Hematopoietic multipotent progenitor cell treated with erythropoietin and hydrocortisone succinate and interleukin-3 and kit ligand, for 6 days (in vitro differentiated cells): ENCODE data around the gene TATDN2.

Experiments used
- DNase-seq: peaks from one replicate; pipeline ENCODE4 v3.0.0-alpha.2; 2015

TATDN2 gene, protein sequence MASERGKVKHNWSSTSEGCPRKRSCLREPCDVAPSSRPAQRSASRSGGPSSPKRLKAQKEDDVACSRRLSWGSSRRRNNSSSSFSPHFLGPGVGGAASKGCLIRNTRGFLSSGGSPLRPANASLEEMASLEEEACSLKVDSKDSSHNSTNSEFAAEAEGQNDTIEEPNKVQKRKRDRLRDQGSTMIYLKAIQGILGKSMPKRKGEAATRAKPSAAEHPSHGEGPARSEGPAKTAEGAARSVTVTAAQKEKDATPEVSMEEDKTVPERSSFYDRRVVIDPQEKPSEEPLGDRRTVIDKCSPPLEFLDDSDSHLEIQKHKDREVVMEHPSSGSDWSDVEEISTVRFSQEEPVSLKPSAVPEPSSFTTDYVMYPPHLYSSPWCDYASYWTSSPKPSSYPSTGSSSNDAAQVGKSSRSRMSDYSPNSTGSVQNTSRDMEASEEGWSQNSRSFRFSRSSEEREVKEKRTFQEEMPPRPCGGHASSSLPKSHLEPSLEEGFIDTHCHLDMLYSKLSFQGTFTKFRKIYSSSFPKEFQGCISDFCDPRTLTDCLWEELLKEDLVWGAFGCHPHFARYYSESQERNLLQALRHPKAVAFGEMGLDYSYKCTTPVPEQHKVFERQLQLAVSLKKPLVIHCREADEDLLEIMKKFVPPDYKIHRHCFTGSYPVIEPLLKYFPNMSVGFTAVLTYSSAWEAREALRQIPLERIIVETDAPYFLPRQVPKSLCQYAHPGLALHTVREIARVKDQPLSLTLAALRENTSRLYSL

DNA sequence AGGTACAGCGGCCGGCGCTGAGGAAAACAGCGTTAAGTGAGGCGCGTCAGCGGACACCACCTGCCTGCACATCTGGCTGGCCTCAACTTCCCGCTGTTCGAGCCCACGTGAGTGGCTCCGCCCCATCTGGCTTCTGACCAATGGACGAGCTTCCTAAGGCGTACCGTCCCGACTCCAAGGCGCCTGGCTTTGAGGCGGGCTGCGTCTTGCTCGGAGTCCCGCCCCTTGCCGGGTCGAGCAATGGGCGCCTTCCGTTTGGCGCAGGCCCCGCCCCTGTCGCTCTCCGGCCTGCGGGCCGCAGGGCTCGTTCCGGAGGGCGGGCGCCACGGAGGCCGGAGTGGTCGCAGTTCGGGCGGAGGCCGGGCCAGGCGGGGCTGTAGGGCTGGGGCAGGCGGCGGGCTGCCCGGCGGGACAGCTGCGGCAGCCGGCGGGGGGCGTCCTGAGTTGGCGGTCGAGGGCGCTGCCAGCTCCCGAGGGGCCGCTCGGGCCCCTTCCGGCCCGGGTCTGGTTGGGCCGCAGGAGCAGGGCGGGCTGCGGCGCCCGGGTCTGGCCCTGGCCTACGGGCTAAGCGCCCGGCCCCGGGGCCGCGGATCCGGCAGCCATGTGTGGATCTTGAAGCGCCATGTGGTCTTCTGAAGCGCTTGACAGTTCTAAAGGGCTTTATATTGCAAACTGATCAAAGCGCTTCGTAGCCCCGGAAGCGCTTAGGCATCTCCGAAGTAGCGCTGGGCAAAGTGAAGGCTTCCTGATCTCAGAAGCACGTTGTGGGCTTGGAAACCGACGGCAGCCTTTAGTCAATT is at the start of gene TATDN2:
Gene TATDN2, plus strand, starts transcription at position 276 of the 800 bp plus-strand sequence. CDS start 742 bp downstream, outside the sequence.
- peak; percentile 99 for DNase-seq

DNA sequence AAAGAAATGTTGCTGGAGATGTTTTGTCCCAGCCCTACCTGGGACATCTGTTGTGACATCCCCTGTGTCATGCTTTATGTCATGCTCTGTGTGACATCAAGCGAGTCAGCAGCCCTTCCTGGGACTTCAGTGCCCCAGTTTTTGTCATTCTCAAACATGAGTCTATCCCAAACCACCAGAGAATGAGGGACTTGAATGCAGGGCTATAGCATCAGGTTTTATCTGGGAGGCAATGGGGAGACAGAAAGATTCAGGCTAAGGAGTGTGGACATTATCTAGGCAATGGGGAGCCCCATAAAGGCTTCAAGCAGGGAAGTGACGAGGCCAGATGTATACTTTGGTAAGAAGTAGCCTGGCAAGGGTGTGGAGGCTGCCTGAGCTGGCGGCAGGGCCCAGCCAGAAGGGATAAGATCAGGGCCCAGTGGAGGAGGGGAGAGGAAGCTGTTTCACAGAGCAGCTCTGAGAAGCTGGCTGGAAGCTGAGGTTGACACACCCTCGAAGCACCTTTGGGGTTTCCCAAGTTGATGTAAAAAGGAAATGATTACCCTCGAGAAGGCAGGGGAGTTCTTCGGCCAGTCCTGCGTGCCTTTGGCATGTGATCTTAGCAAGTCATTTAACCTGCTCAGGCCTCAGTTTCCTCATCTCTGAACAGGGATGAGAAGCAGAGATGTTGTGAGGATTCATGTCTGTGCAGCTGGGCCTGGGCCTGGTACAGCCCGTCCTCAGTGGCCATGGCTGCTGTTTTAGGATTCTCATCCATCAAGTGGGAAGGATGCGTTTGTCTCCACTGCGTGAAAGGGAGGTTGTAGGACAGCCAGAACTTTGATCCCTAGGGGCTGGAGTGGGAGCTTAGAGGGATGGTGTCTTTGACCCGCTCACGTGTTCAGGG is 49.3 kb upstream of the TATDN2 start:
- peak; percentile 88 for DNase-seq

DNA sequence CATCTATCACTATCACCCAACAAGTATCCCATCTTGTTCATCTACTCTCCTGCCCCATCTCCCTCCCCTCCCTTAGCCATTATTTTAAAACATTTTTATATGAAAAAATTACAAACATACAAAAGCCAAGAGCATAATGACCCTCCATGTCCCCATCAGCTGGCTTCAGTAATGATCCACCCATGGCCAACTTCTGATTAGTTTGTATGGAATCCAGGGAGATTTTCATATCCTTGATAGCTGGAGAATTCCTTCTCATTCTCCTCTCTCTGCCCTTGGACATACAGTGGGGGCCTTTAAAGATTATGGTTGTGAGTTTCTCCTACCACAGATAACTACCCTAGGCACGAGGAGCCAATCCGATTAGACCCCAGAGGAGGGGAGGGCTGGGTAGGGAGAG is 43.3 kb upstream of the TATDN2 start:
- no peak for DNase-seq

DNA sequence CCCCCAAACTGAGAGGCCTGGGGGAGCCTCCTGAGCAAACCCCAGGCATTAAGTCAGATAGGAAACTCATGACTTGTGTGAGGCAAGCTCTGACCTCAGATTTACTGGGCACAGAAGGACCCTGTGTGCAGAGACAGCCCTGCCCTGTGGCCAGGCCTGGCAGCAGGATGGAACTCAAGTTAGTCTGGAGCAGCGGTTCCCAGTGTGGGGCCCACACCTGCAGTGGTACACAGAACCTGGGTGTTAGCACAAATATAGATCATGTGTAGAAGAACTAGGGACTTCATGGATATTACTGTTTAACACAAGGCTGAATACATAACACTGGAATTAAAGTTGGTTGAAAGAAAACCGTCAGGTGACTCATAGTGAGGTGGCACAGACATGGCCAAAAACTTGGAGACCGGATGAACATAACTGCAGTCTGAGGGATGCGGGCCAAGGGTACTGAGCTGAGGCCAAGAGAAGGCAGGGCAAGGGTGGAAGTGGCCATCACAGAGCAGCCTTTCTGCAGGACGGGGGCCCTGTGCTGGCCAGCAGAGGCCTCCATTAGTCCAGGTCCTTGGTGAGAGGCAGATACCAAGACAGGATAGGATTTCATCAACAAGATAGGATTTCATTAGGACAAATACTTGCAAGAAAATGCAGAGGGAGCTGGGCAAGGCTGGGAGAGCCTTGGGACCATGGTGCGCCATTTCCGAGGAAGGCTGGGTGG is 42.7 kb upstream of the TATDN2 start:
- no peak for DNase-seq

DNA sequence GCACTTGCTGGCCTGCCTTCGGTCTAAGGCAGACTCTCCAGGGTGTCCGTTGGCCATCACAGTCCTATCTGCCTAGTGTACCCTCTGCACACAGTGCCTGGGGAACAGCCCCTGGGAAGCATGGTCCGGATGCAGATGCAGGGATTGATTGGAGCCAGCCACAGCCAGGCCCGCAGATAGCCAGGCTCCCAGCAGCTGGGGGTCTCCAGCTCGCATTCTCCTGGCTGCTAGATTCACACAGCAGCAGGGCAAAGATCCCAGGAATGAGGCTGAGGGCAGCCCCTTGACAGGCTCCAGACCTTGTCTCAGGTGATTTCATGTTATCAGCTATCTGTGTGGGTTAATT is 42.1 kb upstream of the TATDN2 start:
- DNase-seq, result no peak

DNA sequence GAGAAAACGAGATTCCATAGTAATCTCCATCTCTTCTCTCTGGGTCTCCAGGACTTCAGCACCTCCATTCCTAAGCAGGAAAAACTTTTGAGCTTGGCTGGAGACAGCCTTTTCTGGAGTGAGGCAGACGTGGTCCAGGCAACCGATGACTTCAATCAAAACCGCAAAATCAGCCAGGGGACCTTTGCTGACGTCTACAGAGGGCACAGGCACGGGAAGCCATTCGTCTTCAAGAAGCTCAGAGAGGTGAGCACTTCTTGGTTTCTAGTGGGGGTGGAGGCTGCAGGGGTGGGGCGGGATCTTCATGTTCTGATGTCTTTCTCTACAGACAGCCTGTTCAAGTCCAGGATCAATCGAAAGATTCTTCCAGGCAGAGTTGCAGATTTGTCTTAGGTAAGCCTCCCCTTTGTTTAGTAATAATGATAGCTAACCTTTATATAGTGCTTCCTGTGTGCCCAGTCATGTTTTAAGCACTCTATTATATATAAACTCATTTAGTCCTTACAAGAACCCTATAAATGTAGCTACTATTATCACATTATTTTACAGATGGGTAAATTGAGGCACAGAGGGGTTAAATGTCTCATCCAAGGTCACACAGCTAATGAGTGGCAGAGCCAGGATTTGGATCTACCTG is 35.0 kb upstream of the TATDN2 start:
- no peak for DNase-seq

DNA sequence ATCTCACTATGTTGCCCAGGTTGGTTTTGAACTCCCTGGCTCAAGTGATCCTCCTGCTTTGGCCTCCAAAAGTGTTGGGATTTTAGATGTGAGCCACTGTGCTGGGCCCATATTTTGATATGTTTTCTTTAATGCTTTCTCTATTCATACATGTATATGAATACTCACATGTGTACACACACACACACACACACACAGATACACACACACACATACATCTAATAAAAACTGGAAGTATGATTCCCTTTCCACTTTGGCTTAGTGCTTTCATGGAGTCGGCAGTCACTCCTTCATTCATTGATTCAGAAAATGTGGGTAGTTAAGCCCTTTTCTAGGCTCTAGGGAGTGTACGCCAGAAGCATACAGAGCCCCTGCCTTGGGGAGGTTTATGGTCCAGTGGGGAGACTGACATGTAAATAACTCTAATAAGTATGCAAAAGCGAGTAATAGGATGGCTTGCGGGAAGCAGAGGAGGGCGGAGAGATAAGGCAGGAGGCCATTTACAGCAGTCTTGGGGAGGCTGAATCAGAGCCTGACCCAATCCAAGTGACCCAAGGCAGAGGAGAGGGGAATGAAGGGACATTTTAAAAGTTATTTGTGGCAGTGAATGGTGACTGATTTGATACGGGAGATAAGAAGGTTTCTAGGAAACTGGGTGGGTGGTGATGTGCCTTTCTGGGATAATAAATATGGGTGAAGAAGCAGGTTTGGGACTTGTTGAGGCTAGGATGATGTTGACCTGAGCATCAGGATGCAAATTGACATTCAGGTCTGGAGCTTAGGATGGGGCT is 32.5 kb upstream of the TATDN2 start:
- no peak for DNase-seq

DNA sequence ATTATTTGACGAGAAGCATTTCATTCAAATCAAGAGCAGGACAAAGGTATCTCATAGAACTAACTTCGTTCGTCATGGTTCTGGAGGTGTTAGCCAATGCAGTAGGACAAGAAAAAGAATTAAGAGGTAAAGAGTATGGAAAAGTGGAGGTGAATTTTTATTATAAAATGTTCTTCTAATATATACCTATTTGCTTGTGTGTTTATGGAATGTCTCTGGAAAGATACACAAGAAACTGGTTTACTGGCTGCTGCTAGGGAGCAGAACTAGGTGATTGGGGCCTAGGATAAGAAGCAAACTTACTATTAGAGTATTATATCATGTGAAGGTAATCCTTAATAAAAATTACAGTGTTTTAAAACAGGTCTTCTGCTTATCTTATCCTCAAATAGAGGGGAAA is 30.9 kb upstream of the TATDN2 start:
- DNase-seq, result no peak

DNA sequence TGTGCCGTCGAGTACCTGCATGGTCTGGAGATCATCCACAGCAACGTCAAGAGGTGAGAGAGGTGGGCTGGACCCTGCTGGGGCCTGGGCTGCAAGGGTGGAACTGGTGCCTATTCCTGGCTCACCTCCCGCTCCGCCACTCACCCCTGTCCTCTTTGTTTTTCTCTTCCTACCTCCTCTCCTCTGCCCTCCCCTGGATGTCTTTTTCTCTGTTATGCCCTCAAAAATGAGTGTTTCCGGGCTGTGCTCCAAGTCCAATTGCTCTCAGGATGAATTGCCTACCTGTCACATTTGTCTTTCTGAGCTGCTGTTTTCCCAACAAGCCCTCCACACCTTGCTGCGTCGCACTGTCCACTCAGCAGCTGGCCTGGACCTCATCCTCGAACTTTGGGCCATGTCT is 28.5 kb upstream of the TATDN2 start:
- no peak for DNase-seq

DNA sequence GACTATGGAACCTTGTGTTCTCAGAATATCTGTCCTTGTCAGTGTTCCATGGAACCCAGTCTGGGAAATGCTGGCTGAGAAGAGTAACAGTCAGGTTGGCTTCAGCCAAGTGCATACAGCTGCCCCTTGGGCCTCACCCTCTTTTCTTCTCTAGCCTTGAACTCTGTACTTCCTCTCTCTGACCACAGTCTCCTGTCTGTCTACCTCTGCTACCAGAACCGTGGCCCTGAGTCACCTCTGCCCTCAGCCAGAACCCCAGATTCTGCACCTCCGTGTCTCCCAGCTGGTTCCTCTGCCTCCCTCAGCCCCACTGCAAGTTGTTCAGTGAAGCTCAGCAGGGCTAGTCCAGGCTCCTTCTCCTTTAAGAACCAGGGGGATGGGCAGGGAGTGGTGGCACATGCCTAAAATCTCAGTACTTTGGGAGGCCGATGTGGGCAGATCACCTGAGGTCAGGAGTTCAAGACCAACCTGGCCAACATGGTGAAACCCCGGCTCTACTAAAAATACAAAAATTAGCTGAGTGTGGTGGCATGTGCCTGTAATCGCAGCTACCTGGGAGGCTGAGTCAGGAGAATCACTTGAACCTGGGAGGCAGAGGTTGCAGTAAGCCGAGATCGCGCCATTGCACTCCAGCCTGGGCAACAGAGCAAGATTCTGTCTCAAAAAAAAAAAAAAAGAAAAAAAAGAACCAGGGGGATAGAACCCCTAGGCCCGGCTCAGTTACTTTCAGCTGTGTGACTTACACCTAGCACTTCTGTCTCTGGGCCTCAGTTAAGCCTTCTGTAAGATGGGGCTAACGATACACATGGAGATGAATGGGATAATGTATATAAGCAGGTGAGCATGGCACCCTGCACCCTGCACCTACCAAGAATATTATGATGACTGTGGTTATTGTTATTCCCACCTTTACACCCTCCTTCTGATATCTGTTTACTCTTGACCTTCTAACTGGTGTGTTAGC is 24.3 kb upstream of the TATDN2 start:
- peak; percentile 30 for DNase-seq

DNA sequence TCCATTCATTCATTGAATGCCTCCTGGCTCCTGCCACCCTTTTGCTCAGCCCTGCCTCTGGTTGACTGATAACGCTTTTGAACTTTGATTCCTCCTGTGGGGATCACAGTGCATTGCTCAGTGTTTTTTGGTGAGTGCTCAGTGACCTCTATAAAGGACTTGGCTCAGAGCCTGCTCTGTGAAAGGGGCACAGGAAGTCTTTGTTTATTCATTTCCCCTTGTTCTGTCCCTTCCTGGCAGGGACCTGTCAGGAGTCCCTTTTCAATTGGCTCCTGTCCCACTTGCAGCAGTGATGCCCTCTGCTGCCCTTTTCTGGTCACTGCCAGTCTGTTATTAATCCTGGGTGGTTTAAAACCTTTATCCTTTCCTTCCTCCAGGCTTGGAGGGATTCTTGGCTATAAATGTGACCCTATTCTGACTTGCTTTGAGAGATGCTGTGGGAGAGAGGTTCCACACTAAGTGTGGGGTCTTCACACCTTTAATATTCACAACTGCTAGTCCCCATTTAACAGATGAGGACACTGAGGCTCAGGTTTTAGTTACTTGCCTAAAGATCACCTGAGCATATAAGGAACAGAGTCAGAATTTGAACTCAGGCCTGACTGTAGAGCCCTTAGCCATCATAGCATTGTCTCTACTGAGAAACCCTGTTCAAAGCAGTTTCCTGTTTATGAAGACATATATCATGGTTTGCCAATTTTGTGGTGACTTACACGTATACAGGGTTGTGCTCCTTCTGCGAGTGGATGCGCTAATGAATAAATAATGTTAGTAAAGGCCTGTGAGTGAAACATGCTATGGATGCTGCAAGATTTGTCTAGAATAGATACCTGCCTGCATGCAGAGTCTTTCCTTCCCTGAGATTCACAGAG is 23.2 kb upstream of the TATDN2 start:
- peak; percentile 88 for DNase-seq

DNA sequence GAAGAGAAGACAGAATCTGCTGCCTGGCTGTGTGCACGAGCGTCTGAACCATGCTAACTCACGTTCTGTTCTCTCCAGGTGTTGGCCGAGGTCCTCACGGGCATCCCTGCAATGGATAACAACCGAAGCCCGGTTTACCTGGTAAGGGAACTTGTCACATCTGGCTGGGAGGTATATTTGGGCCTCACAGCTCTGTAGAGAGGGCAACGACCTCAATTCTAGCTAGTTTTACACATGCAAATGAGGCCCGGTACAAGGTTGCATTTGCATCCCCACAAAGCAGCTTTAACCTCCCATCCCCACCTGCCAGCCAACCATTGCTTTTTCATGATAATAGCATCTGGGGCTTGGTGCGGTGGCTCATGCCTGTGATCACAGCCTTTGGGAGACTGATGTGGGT is 22.0 kb upstream of the TATDN2 start:
- DNase-seq, result no peak

DNA sequence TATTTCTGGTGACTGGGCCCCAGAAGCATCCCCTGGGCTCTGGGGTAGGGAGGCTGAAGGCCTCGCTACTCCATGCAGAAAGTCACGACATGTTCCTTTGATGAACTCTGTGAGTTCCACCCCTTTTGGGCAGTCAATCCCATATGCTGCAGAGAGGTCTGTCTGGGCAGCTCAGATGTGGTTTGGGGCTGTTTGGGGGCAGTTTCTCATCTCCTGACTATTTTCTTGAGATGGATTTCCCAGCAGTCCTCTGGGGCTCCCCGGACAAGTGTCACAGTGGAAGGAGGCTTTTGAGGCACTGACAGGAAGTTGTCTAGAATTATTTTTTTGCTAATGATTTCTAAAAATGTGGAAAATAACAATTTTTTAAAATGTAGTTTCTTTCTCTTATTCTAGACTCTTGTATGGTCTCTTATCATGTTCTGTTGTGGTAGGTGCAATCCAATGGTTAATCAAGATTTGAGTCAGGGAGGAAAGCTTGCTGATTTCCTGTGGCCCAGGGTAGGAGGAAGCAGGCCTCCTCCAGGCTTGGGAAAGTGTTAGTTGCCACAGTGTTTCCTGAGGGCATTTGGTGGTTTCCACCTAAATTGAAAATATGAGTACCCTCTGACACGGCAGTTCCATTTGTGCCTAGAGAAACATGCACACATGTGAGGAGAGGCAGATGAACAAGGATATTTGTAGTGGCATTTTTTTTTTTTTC is 19.9 kb upstream of the TATDN2 start:
- DNase-seq, result peak; percentile 51

DNA sequence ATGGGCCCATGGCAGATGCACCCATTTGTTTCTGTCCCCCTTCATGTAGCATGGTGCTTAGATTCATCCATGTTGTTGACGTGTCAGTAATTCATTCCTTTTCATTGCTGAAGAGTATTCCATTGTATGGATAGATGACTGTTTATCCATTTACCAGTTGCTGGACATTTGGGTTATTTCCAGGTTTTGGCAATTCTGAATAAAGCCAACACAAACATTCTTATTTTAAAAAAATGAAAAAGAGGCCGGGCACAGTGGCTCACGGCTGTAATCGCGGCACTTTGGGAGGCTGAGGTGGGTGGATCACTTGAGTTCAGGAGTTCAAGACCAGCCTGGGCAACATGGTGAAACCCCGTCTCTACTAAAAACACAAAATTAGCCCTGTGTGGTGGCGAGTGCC is 18.7 kb upstream of the TATDN2 start:
- DNase-seq, result no peak

DNA sequence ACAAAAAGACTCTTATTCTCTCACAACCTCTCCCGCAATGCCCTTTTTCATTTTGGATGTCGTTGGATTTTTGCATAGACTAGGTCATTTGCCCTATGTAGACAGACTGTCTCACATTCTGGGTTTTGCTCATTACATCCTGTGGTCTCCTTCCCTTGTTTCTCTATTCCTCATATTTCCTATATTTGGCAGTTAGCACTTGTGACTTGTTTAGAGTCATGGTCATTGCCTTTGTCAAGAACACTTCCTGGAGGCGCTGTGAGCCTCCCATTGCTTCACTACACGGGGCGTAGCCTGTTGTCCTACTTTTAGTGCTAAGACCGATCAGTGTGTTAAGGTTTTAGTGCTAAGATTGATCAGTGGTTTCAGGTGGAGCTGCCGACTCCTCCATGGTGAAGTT is 16.1 kb upstream of the TATDN2 start:
- no peak for DNase-seq

DNA sequence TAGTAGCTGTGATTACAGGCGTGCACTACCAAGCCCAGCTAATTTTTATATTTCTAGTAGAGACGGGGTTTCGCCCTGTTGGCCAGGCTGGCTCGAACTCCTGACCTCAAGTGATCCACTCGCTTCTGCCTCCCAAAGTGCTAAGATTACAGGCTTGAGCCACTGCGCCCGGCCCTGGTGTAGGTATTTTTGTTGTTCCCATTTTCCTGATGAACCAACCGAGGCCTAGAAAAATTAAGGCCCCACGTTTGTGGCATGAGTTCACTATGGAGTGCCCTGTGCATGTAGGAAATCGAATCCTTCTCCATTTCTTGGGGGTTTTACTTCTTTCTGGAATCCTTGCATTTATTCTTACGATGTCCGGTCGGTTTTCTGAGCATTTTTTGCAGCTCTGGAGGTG is 14.3 kb upstream of the TATDN2 start:
- DNase-seq, result no peak

DNA sequence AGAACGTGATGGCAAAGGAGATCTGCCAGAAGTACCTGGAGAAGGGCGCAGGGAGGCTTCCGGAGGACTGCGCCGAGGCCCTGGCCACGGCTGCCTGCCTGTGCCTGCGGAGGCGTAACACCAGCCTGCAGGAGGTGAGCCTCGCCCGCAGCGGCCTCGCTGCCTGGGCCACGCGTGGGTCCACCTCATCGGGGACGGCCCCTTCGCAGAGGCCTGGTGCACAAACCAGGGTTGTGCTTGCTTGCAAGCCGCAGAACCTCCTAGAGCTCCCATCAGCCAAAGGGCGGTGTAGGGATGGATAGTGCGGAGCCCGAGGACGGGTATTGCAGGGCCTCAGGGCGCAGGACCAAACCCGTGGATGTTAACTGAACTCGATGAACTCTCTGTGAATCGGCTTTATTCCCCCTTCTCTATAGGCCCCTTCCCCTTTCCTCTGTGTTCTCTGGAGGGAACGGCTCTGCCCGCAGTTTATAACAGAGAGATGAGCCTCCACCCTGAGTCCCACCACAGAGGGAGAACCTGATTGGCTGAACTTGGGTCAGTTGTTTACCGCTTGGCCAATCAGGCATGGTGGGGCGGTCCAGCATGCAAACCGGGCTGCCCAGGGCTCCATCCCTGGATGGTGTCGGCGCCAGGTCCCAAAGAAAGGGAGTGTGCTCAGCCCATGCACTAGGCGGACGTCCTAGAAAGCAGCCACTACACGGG is 13.6 kb upstream of the TATDN2 start:
- no peak for DNase-seq
